Measurements from ENCODE around the gene QKI.

The QKI gene

GRCh38 chr6:163626073-163626867 is 211.8 kb downstream of the QKI start:
- DNase-seq, result no peak

- DNase-seq, result no peak
These were observed 212.9 kb downstream of the QKI start for GRCh38 chr6:163627274-163628062.
